HEK293 (cell line): ENCODE data around the gene SETD3.

Experiments used
- PRDM1 ChIP-seq: fragments of 450-650 bp; formaldehyde crosslinking; IDR thresholded peaks from 2 replicates; pipeline ENCODE4; 2016; ENCODE audit warnings: missing biosample characterization, missing genetic modification characterization
- ZBTB10 ChIP-seq: fragments of 450-650 bp; formaldehyde crosslinking; IDR thresholded peaks from 2 replicates; pipeline ENCODE4 v1.5.1; 2016; ENCODE audit warnings: missing biosample characterization, missing genetic modification characterization

DNA sequence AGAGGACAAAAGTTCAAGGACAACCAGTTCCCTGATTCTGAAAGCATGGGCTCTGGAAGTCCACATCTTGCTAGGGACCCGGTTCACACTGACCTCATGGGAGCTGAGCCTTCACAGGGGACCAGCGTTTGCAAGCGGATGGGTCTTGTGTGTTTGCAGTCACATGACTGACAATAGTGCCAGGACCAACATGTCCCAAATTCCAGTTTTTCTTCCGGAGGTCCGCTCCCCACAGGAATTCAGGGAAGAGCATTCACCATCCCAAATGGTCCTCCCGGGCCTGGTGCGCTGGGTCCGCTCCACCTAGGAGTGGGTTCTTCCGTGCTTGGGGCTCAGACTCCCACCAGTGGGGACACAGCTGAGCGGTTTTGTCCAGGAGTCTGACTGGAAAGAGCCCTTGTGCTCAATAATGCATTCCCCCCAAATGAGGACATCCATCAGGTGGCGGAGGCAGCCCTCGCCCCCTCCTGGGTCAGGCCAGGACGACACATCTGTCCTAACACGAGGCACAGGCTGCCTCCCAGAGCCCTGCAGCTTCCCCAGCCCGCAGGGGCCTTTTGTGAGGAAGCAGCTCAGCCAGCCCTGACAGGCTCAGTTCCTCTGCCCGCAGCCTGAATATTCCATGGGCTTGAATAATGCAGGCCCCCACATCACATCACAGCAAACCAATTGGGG, 116.9 kb downstream of the SETD3 start:
- TF ChIP-seq ZBTB10 (no peak), PRDM1 (tag by site-specific recombination) (no peak)
